Ovary (tissue), 9 donors: ENCODE results near the gene PRDM16. TPM values are rescaled to one million over a fixed set of nuclear protein-coding genes. Genes with fewer than 3 reads are reported as not detected.

ENCODE experiments used
- DNase-seq, 5 donors: peaks; one replicate each; pipeline ENCODE4 v3.0.0-alpha.2; 2019 to 2020
- H3K27ac ChIP-seq, 2 donors: fragments of 200-600 bp; one replicate each; pipeline versions ENCODE4 v1.5.1 to v1.8.0; 2019 to 2022
- H3K27me3 ChIP-seq: fragments of 200-600 bp; one replicate; pipeline ENCODE4 v1.8.0; 2022
- H3K36me3 ChIP-seq: fragments of 200-600 bp; sonication (generic); one replicate; pipeline ENCODE4 v1.5.1; 2019
- H3K4me1 ChIP-seq: one replicate; pipeline ENCODE4 v1.8.1; 2013; ENCODE audit warnings: mild to moderate bottlenecking, moderate library complexity; ENCODE audit not compliant: insufficient read depth
- H3K4me3 ChIP-seq: fragments of 200-600 bp; sonication (generic); one replicate; pipeline ENCODE4 v1.5.1; 2017
- H3K9me3 ChIP-seq, 2 donors: fragments of 200-600 bp in 1 of 2; sonication (generic) in 1 of 2; one replicate each; pipeline versions ENCODE4 v1.5.1 to v1.8.1; 2013 to 2019; ENCODE audit warnings: mild to moderate bottlenecking in 1 of 2, moderate library complexity in 1 of 2
- EP300 ChIP-seq: sonication (generic); formaldehyde crosslinking; IDR thresholded peaks from one replicate; pipeline ENCODE4 v1.6.1; 2017; ENCODE audit warnings: antibody characterized with exemption
- POLR2A ChIP-seq: fragments of 450-650 bp; IDR thresholded peaks from one replicate; pipeline ENCODE4 v1.6.1; 2017; ENCODE audit warnings: antibody characterized with exemption, mild to moderate bottlenecking, moderate library complexity
- WGBS, 3 donors: extraction: QIAGEN DNeasy Blood & Tissue Kit in 1 of 3; methylation state at CpG; one replicate each; pipeline versions ENCODE4 v1.1.5 to v1.1.7; 2013 to 2017; 5-methylcytosine and 5-hydroxymethylcytosine counted together
- intact Hi-C, 4 donors: fragments of 100-400 bp; cut with DNase I; formaldehyde crosslinking; loops; one replicate each; pipeline versions ENCODE4 v1.11.0 to v1.15.1; 2022 to 2023
- polyA plus RNA-seq, 2 donors: library from polyadenylated mRNA; stranded (reverse); fragments of 200-250 nt in 1 of 2; fragments of 350-450 nt in 1 of 2; fragmentation: Illumina TruSeq in 1 of 2; extraction: RNeasy Lipid Tissue Mini Kit (QIAGEN cat#74804) in 1 of 2; gene quantifications; one replicate each; pipeline ENCODE4 v1.2.3, GENCODE V29; 2013 to 2014
- total RNA-seq, 7 donors: library from RNA; depleted of rRNA in 2 of 7; stranded (reverse); fragments of >200 nt in 2 of 7; fragmentation: NEBNext Ultra II Directional in 3 of 7; extraction: Animal tissue kit (Norgen Biotek cat#: 25700) in 3 of 7; gene quantifications; one replicate each; pipeline versions ENCODE4 v1.1.0 to v1.2.4, GENCODE V29; 2016 to 2023
- TF ChIP-seq, protein P1 (sequence below), 3 donors: fragments of 450-650 bp in 2 of 3; fragments of 200-600 bp in 1 of 3; IDR thresholded peaks; one replicate each; pipeline versions ENCODE4 v1.5.1 to v1.8.0; 2016 to 2022; ENCODE audit warnings: antibody characterized with exemption in 3 of 3, mild to moderate bottlenecking in 1 of 3
- donor health status: DM: no; HTN: no; CAD: no; lungs with moderate emphysema.
- donor health status: DM: no; HTN: no; CAD: no.
- donor health status: Bipolar disorder and iron deficiency.
- donor health status: DM: yes; HTN: yes; CAD: no.
- donor health status: DM: no; HTN: no; CAD: no.
- donor health status: DM: yes; HTN: yes; CAD: no.

Gene PRDM16
- total and polyA plus RNA-seq, 9 donors, result 1.1 to 17.3 (median 3.9) TPM

DNA sequence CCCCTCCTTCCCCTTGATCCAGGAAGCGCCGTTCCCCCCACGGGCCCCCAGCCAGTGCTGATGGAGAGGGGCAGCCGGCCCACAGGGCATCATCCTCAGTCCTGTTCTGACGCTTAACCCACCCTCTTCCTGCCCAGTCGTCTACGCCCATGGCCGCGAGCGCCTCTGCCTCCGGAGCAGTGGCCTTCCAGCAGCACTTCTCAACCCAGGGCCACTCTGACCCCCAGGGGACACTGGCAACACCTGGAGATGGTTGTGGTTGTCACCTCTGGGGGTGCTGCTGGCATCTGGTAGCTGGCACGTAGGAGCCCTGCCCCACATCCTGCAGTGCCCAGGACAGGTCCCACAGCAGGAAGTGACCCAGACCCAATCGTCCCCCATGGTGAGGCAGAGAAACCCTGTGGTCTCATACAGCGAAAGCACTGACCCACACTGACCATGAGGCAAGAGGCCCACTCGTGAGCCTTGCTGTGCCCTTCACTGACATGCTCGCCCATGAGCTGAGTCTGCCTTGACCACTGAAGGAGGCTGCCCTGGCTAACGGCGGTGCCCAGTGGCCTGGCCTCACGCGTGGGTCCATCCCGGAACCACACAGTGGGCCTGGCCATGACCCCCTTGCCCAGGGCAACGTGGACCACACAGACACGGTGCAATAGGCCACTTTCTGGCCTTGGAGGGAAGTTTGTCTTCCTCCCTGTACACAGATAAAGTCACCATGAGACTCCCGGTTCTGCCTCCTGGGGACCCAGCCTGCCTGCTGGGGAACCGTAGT, 288.7 kb downstream of the PRDM16 start:
- H3K27me3 ChIP-seq, result no peaks in the 10 kb centered on the region

DNA sequence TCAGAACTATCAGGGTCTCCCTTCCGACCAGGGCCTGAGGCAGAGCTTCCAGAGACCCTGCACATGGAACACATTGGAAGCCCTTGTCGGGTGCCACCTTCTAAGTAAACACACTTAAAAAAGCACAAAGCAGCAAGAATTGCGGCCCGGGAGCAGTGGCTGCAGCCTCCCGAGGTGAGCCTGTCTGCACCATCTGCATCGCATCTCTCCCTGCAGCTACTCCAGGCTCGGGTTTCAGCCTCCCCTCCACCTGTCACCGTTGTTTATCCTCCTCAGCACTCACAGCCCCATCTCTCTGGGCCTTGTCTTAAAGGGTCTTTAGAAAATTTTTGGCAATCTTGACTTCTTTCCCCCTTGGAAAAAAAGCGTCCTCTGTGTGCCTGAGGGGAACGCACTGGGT, 290.3 kb downstream of the PRDM16 start:
- H3K4me3 ChIP-seq, result no peak overlapping the region
- H3K4me1 ChIP-seq, result peaks cover 4% of the 10 kb centered on the region
- intact Hi-C loops, result no loop called here
- no peak overlapping the region for H3K27ac ChIP-seq
- H3K36me3 ChIP-seq, result no peaks in the 10 kb centered on the region
- H3K27me3 ChIP-seq, result no peaks in the 10 kb centered on the region
- H3K9me3 ChIP-seq, result no peaks in the 10 kb centered on the region
- no peak for DNase-seq
- TF ChIP-seq POLR2A (no peak), EP300 (no peak)
- TF ChIP-seq, protein P1, sequence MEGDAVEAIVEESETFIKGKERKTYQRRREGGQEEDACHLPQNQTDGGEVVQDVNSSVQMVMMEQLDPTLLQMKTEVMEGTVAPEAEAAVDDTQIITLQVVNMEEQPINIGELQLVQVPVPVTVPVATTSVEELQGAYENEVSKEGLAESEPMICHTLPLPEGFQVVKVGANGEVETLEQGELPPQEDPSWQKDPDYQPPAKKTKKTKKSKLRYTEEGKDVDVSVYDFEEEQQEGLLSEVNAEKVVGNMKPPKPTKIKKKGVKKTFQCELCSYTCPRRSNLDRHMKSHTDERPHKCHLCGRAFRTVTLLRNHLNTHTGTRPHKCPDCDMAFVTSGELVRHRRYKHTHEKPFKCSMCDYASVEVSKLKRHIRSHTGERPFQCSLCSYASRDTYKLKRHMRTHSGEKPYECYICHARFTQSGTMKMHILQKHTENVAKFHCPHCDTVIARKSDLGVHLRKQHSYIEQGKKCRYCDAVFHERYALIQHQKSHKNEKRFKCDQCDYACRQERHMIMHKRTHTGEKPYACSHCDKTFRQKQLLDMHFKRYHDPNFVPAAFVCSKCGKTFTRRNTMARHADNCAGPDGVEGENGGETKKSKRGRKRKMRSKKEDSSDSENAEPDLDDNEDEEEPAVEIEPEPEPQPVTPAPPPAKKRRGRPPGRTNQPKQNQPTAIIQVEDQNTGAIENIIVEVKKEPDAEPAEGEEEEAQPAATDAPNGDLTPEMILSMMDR (IDR thresholded peaks at IDR 0.05), result no peak
- 67 to 70% (median 69%) methylated on average over 10 of the region's 10 CpGs for WGBS, 3 donors

More for the DNA sequence above, 288.7 kb downstream of the PRDM16 start:
- no peaks in the 10 kb centered on the region for H3K36me3 ChIP-seq
- H3K4me3 ChIP-seq, result no peak overlapping the region
- no peak for DNase-seq
- TF ChIP-seq EP300 (no peak), POLR2A (no peak)
- TF ChIP-seq, protein P1 (IDR thresholded peaks at IDR 0.05), result no peak
- 73 to 83% (median 76%) methylated on average over 21 to 25 of the region's 25 CpGs for WGBS, 3 donors
- H3K27ac ChIP-seq, result no peak overlapping the region
- H3K9me3 ChIP-seq, result no peaks in the 10 kb centered on the region
- peaks cover 8% of the 10 kb centered on the region for H3K4me1 ChIP-seq
- intact Hi-C loops, result no loop called here

DNA sequence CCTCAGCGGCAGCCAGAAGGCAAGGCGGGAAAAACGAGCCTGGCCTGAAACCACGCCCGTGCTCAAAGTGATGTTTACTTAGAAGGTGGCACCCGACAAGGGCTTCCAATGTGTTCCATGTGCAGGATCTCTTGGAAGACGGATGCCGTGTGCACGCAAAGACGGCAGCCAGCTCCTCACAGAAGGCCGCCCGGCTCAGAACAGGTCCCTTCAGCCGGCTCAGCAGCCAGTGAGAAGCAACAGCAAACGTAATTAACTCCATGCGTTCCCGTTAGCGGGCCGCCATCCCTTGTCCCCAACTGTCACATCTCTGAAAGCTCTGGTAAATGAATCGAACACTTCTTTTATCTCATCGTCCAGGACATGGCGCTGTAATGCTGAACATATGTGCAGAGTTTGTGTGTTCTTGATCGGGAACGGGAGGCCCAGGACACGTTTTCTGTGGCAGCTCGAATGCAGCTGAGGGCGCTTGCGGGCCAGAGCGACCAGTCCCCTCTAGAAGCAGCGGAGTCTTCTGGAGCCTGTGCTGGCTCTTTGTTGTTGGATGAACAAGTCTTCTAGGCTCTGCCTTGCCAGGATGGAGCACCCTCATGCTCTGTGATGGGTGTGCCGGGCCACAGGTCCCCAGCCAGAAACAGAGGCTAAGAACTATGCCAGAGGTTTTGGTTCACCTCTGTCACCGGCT, 290.9 kb downstream of the PRDM16 start:
- 88 to 90% (median 90%) methylated on average over 31 of the region's 31 CpGs for WGBS, 3 donors
- H3K4me1 ChIP-seq, result peaks cover 4% of the 10 kb centered on the region
- no peaks in the 10 kb centered on the region for H3K27me3 ChIP-seq
- TF ChIP-seq EP300 (no peak), POLR2A (no peak)
- TF ChIP-seq, protein P1 (IDR thresholded peaks at IDR 0.05), result no peak
- H3K36me3 ChIP-seq, result no peaks in the 10 kb centered on the region
- intact Hi-C loops, result no loop called here
- no peaks in the 10 kb centered on the region for H3K9me3 ChIP-seq
- no peak for DNase-seq
- no peak overlapping the region for H3K4me3 ChIP-seq
- H3K27ac ChIP-seq, result no peak overlapping the region

DNA sequence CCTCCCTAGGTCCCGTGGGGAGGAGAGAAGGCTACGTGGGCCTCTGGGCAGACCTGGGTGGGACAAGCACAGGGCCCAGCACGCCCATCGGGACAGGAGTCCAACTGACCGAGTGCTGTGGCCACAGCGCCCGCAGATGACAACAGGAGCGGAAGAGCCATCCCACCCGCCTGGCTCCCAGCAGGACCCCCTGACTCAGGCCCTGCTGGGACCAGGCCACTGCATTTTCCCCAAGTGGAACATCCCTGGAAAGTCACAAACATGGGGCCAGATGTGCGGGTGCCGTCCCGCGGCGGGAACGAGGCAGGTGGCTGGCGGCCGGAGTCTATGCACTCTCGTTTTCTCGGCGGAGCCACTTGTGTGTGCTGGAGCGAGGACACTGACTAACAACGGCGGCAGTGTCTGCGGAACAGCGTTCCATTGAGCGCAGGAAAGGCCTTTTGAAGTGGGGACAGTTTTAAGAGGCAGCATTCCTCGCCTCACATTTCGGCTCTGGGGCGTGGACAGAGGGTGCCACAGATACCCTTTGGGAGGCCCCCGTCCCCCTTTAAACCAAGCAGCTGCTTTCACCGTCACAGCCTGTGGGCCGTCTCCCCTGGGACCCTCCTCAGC, 291.7 kb downstream of the PRDM16 start:
- DNase-seq, result no peak
- no peaks in the 10 kb centered on the region for H3K27me3 ChIP-seq

More for the DNA sequence above, 291.7 kb downstream of the PRDM16 start:
- Histone ChIP-seq H3K36me3 (no peaks in the 10 kb centered on the region), H3K9me3 (no peaks in the 10 kb centered on the region), H3K4me1 (peaks cover 4% of the 10 kb centered on the region), H3K4me3 (no peak overlapping the region), H3K27ac (no peak overlapping the region)
- TF ChIP-seq EP300, result no peak
- no peak for TF ChIP-seq POLR2A
- TF ChIP-seq, protein P1 (IDR thresholded peaks at IDR 0.05), result no peak
- intact Hi-C loops, result no loop called here
- WGBS, 3 donors, result 91 to 95% (median 94%) methylated on average over 30 to 32 of the region's 32 CpGs
